Esophagus (tissue), 2 donors: ENCODE results near the gene FIG4. TPM values are rescaled to one million over a fixed set of nuclear protein-coding genes. Genes with fewer than 3 reads are reported as not detected.
"Not testable (repeated sequence)": the region's sequence is repeated elsewhere in the genome, so short reads cannot be mapped to it uniquely, and the experiment has no call there.

ENCODE experiments used
- H3K27ac ChIP-seq, 2 donors: one replicate each; pipeline ENCODE4 v1.5.1; 2013; ENCODE audit warnings: low read depth in 2 of 2, mild to moderate bottlenecking in 2 of 2, inconsistent platforms in 1 of 2, low read length in 1 of 2, moderate library complexity in 1 of 2
- H3K27me3 ChIP-seq, 2 donors: one replicate each; pipeline ENCODE4 v1.6.1; 2013; ENCODE audit warnings: low read length in 2 of 2, control low read depth in 1 of 2, mild to moderate bottlenecking in 1 of 2; ENCODE audit not compliant: insufficient read depth in 2 of 2, control insufficient read depth in 1 of 2
- H3K36me3 ChIP-seq, 2 donors: one replicate each; pipeline ENCODE4 v1.6.1; 2013; ENCODE audit warnings: low read length in 1 of 2; ENCODE audit not compliant: control insufficient read depth in 2 of 2, insufficient read depth in 2 of 2
- H3K4me1 ChIP-seq, 2 donors: one replicate each; pipeline ENCODE4 v1.6.1; 2013; ENCODE audit warnings: low read length in 1 of 2; ENCODE audit not compliant: control insufficient read depth in 2 of 2, insufficient read depth in 2 of 2
- H3K4me3 ChIP-seq, 2 donors: one replicate each; pipeline ENCODE4 v1.5.1; 2013; ENCODE audit warnings: low read length in 2 of 2, mild to moderate bottlenecking in 2 of 2, low read depth in 1 of 2, moderate library complexity in 1 of 2
- H3K9me3 ChIP-seq, 2 donors: one replicate each; pipeline ENCODE4 v1.6.1; 2013; ENCODE audit warnings: mild to moderate bottlenecking in 2 of 2, low read depth in 1 of 2, low read length in 1 of 2, moderate library complexity in 1 of 2; ENCODE audit not compliant: control insufficient read depth in 2 of 2, insufficient read depth in 1 of 2
- WGBS, 2 donors: extraction: QIAGEN DNeasy Blood & Tissue Kit; methylation state at CpG; one replicate each; pipeline ENCODE4 v1.1.7; 2013; 5-methylcytosine and 5-hydroxymethylcytosine counted together
- polyA plus RNA-seq, 2 donors: library from polyadenylated mRNA; stranded (reverse); fragments of 200-250 nt; gene quantifications; one replicate each; pipeline ENCODE4 v1.2.3, GENCODE V29; 2013
- donor health status: healthy with polysubstance abuse.
- donor health status: Bipolar disorder and iron deficiency.

Gene FIG4
- polyA plus RNA-seq, 2 donors: 5.2 to 6.6 TPM

DNA sequence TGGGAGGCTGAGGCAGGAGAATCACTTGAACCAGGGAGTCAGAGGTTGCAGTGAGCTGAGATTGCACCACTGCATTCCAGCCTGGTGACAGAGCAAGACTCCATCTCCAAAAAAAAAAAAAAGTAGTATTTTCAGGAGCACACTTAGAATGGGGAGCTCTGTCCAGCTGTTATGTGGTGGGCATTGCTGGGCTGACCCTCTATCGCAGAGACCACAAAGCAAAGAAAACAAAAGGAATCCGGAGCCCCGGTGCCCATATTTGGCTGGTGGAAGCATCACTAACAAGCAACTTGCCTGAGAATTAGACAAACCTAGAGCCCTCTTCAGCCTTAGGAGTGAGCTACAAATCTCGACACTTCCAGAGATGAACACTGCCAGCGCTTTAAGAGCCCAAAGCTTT, 149.7 kb downstream of the FIG4 start:
- H3K36me3 ChIP-seq: no peaks in the 10 kb centered on the region
- no peaks in the 10 kb centered on the region for H3K9me3 ChIP-seq
- H3K27ac ChIP-seq: no peak overlapping the region
- no peak overlapping the region for H3K4me3 ChIP-seq
- 92% methylated on average over 5 of the region's 5 CpGs for WGBS, 2 donors
- H3K4me1 ChIP-seq: no peaks in the 10 kb centered on the region
- no peaks in the 10 kb centered on the region for H3K27me3 ChIP-seq

DNA sequence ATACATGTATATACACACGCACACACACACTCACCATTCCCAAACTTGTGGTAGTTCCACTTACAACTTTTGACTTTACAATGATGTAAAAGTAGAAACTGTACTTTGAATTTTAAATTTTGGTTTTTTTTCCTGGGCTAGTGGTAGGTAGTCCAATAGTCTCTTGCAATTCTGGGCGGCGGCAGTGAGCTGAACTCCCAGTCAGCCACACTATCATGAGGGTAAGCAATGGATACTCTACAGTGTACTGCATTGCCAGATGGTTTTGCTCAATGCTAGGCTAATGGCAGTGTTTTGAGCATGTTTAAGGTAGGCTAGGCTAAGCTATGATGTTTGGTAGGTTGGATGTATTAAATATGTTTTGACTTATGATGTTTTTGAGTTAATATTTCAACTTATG, 150.8 kb downstream of the FIG4 start:
- H3K9me3 ChIP-seq: no peaks in the 10 kb centered on the region
- no peak overlapping the region for H3K27ac ChIP-seq
- 92 to 95% methylated on average over 3 of the region's 3 CpGs for WGBS, 2 donors
- H3K4me1 ChIP-seq: no peaks in the 10 kb centered on the region
- no peaks in the 10 kb centered on the region for H3K27me3 ChIP-seq
- no peak overlapping the region for H3K4me3 ChIP-seq
- H3K36me3 ChIP-seq: no peaks in the 10 kb centered on the region

DNA sequence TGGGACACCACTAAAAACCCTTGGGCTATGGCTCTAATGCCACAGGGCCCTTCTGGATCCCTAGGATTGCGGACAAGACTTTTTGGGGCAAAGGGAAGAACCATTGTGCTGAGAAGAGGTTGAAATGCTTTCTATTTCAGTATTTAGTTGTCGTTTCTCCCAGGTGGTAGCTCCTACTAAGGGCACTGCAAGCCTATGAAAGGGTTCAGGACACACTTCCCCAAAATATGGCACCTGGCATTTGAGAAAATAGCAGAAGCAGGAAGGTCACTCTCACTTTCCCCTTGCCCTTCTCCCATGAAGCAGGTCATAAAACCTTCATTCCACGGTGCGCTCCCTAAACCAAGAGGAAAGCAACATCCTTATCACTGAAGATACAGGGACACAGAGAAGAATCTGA, 161.6 kb downstream of the FIG4 start:
- Histone ChIP-seq H3K27me3 (no peaks in the 10 kb centered on the region), H3K36me3 (no peaks in the 10 kb centered on the region), H3K4me3 (no peak overlapping the region), H3K9me3 (no peaks in the 10 kb centered on the region), H3K27ac (no peak overlapping the region), H3K4me1 (no peaks in the 10 kb centered on the region)
- 91 to 94% methylated on average over 4 of the region's 4 CpGs for WGBS, 2 donors

DNA sequence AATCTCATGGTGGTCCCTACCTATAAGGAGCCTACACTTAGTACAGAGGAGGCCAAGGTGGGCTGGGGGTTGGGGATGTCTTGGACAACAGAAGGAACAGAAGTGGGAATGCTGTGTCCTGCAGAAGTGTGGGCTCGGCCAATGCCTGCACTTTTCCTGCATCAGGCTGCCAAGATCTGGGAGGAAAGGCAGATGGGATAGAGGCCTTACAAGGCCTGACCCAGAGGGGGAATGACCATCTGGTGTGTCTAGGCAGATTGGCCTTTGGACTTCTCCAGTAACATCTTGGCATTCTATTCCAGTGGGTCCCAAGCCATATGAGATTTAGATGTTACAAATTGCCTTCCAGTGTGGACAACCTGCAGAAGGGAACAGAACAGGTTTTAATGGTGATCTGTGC, 162.3 kb downstream of the FIG4 start:
- Histone ChIP-seq H3K36me3 (no peaks in the 10 kb centered on the region), H3K9me3 (no peaks in the 10 kb centered on the region), H3K27me3 (no peaks in the 10 kb centered on the region), H3K4me1 (no peaks in the 10 kb centered on the region), H3K27ac (no peak overlapping the region), H3K4me3 (no peak overlapping the region)
- 73 to 85% methylated on average over 1 of the region's 1 CpG for WGBS, 2 donors

GRCh38 chr6:109853951-109854350, 162.9 kb downstream of the FIG4 start:
- Histone ChIP-seq H3K4me1 (no peaks in the 10 kb centered on the region), H3K9me3 (no peaks in the 10 kb centered on the region), H3K27me3 (no peaks in the 10 kb centered on the region), H3K4me3 (no peak overlapping the region), H3K36me3 (no peaks in the 10 kb centered on the region), H3K27ac (no peak overlapping the region)
- 73 to 81% methylated on average over 2 of the region's 2 CpGs for WGBS, 2 donors

DNA sequence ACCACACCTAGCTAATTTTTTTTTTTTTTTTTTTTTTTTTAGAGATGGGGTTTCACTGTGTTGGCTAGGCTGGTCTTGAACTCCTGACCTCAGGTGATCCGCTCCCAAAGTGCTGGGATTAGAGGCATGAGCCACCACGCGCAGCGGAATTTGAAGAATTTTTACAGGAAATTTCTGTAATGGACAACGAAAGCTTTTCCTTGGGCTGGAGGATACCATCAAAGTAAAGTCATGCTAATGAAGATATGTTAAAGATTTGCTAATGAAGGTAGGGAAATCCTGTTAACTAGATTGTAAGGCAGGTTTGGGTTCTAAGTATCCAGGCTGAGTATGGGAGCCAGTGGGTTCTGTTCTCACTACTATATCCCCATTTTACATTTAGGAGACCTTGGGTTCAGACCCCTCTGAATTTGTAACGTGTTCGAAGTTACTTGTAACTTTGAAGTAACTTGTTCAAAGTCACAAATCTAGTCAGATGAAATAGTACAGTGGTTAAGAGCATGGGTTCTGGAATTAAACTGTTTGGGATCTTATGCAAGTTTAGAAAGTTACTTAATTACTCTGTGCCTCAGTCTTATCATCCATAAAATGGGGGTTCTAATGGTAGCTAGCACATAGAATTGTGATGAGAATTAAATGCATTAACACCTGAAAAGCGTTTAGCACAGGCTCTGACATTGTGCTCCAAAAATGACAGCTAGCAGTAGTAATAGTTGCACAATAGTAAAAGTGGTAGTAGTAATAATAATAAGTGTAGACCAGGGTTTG, 163.6 kb downstream of the FIG4 start:
- WGBS, 2 donors: 86 to 89% methylated on average over 8 of the region's 8 CpGs
- no peaks in the 10 kb centered on the region for H3K9me3 ChIP-seq
- no peak overlapping the region for H3K4me3 ChIP-seq
- no peaks in the 10 kb centered on the region for H3K27me3 ChIP-seq
- no peak overlapping the region for H3K27ac ChIP-seq
- H3K4me1 ChIP-seq: no peaks in the 10 kb centered on the region
- H3K36me3 ChIP-seq: no peaks in the 10 kb centered on the region

- H3K4me1 ChIP-seq, H3K27me3 ChIP-seq, H3K9me3 ChIP-seq, H3K27ac ChIP-seq, H3K4me3 ChIP-seq, H3K36me3 ChIP-seq: not testable (repeated sequence)
- WGBS, 2 donors: 93% methylated on average over 9 of the region's 9 CpGs
Measured at GRCh38 chr6:109855476-109856040, 164.5 kb downstream of the FIG4 start.

DNA sequence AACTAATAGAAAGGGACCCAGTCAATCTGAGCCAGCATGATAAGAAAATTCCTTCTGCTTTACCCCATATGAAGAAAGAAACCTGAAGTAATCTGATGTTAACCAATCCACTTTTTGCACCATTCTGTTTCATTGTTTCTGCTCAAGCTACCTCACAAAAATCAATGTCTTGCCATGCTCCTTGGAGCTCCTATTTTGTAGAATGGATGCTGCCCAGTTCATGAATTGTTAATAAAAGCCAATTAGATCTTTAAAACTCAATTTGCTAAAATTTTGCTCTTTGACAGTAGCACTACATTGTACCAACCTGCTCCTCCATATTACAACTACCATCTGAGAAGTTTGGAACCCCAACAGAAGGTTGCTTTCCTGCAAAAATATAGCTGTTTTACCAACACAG, 170.8 kb downstream of the FIG4 start:
- peaks cover 0 to 3% of the 10 kb centered on the region in 2 donors for H3K4me1 ChIP-seq
- H3K9me3 ChIP-seq: no peaks in the 10 kb centered on the region
- no peaks in the 10 kb centered on the region for H3K27me3 ChIP-seq
- no peak overlapping the region for H3K4me3 ChIP-seq
- H3K27ac ChIP-seq: no peak overlapping the region
- no peaks in the 10 kb centered on the region for H3K36me3 ChIP-seq

- H3K27ac ChIP-seq: no peak overlapping the region
- H3K27me3 ChIP-seq: no peaks in the 10 kb centered on the region
- no peak overlapping the region for H3K4me3 ChIP-seq
- no peaks in the 10 kb centered on the region for H3K36me3 ChIP-seq
- H3K9me3 ChIP-seq: no peaks in the 10 kb centered on the region
- H3K4me1 ChIP-seq: peaks cover 0 to 5% of the 10 kb centered on the region in 2 donors
- 90 to 97% methylated on average over 2 of the region's 2 CpGs for WGBS, 2 donors
Measured at GRCh38 chr6:109864050-109864449, 173.0 kb downstream of the FIG4 start.

DNA sequence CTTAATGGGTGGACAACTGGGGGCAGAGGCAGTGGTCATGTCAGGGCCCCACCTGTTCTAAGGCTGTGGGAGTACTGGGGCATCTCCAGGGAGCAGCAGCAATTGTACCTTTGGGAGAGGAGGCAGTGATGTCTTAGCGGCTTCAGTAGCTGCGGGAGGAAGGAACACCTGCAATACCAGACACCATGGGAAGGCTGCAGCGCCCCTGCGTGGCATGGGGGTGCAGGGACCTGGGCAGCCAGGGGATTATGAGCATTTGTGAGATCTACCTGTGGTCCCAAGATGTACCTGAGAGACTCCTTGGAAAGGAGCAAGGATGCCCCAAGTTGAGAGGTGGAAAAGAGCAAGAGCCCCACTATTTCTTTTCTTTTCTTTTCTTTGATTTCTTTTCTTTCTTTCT, 174.9 kb downstream of the FIG4 start:
- no peak overlapping the region for H3K27ac ChIP-seq
- no peak overlapping the region for H3K4me3 ChIP-seq
- H3K27me3 ChIP-seq: no peaks in the 10 kb centered on the region
- H3K4me1 ChIP-seq: peaks cover 0 to 5% of the 10 kb centered on the region in 2 donors
- no peaks in the 10 kb centered on the region for H3K36me3 ChIP-seq
- WGBS, 2 donors: 61 to 83% methylated on average over 4 of the region's 4 CpGs
- no peaks in the 10 kb centered on the region for H3K9me3 ChIP-seq
